ENCODE results near the gene TSPEAR. TPM values are rescaled to one million over a fixed set of nuclear protein-coding genes. Genes with fewer than 3 reads are reported as not detected.
"Not testable (repeated sequence)": the region's sequence is repeated elsewhere in the genome, so short reads cannot be mapped to it uniquely, and the experiment has no call there.

The TSPEAR gene
- total RNA-seq, 1 donor from 2014 or later: not detected

DNA sequence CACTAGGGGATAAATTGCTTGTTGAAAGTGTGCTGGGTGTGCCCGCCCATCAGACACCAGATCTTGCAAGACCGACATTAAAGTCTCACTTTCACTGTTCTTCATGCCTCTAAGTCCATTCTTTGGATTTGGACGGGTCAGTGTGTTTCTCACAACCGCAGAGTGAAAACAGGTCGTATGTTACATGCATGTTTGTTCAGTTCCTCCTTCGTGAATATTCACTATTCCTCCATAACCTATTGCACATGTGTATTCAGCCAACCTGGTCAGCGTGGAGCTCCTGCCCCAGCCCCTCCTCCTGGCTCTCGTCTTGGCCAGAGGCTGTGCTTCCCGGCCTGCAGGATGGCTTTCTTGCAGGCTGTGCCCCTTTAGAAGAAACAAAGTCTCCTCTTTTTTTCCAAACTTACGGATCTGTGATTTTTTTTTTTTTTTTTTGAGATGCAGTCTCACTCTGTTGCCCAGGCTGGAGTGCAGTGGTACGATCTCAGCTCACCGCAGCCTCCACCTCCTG, 116.9 kb downstream of the TSPEAR start:
- TF ChIP-seq, protein P1, sequence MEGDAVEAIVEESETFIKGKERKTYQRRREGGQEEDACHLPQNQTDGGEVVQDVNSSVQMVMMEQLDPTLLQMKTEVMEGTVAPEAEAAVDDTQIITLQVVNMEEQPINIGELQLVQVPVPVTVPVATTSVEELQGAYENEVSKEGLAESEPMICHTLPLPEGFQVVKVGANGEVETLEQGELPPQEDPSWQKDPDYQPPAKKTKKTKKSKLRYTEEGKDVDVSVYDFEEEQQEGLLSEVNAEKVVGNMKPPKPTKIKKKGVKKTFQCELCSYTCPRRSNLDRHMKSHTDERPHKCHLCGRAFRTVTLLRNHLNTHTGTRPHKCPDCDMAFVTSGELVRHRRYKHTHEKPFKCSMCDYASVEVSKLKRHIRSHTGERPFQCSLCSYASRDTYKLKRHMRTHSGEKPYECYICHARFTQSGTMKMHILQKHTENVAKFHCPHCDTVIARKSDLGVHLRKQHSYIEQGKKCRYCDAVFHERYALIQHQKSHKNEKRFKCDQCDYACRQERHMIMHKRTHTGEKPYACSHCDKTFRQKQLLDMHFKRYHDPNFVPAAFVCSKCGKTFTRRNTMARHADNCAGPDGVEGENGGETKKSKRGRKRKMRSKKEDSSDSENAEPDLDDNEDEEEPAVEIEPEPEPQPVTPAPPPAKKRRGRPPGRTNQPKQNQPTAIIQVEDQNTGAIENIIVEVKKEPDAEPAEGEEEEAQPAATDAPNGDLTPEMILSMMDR (conservative IDR thresholded peaks at IDR 0.05; ENCODE audit: low read depth, low read length): no peak
- no peak overlapping the region for H3K4me3 ChIP-seq (ENCODE audit: low read depth, low read length)
- no peak for DNase-seq (ENCODE audit: low read depth)

DNA sequence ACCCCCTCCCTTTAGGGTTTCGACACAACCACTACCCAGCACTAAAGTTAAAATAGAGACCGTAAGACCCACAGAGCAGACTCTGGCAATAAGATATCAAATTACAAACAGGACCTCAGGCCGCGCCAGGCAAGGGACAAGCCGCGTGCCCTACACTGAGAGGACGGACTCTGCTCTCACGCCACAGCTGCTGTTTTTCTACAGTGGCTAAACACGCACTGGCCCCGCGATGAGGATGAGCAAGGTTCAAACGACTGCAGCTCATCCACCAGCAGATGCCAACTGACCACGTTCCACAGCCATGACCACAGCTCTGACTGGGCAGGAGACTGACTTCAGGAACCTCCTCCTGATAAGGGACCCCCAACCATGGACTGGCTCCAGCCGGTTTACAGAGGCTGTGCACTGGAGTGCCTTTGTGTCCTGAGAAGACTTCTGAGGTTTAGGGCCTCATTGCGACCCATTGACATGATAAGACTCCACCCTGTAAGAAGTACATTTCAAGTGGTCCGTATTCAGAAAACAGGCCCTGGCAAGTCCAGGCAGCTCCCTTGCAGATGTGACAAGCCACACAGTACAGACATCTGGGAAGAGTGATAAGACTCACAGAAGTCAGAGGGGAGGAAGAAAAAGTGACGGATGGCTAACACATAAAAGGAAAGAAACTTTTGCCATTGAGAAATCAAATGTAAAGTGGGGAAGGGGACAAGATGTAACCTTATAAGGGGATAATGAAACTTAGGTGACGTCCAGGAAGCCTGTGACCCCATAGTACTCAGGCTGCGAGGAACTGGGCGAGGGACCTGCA, 117.6 kb downstream of the TSPEAR start:
- TF ChIP-seq, protein P1 (conservative IDR thresholded peaks at IDR 0.05; ENCODE audit: low read depth, low read length): no peak
- no peak for DNase-seq (ENCODE audit: low read depth)
- H3K4me3 ChIP-seq (ENCODE audit: low read depth, low read length): no peak overlapping the region

DNA sequence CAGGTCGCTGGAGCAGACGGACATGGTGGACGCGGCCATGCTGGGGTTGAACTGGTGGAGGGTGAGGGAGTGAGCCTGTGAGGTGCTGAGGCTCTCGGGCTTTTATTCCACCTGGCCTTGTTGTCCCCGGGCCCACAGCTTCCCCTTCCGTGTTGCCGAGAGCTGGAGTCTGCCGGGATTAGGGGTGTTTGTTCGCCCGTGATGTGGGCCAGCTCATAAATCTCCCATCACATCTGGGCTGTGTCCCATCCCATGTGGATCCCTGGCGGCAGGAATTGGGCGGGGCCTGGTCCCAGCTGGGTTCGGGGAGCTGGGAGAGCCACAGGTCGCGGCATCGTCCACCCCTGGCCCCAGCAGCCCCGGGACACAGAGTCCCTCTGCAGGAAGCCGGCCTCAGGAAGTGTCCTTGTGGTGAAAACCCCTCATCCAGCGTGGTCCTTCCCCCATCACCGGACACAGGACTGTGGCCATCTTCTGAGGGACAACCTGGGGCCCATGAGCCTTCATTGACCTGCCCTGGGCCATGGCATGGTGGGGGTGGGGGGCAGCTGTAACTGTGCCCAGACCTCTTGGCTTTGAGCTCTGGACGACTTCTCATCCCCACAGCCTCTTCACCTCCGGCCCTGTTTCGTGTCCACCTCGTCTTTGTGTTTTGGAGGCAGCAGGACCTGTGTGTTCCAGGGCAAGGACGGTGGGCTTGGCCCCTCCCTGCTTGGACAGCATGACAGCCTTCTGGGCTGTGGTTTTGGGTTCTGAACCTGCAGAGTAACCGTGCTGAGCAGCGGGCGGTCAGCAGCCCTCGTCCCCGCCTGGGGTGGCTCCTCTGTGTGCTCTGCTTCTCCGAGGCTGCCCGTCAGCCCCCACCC, 118.7 kb downstream of the TSPEAR start, which contains the start of gene KRTAP10-6:
Gene KRTAP10-6, minus strand, starts transcription at position 60 of the 866 bp plus-strand sequence. Its CDS starts 21 bp downstream, at position 39.
- DNase-seq (ENCODE audit: low read depth): no peak
- TF ChIP-seq, protein P1 (conservative IDR thresholded peaks at IDR 0.05; ENCODE audit: low read depth, low read length): no peak
- no peak within 1 kb of the TSS for H3K4me3 ChIP-seq (ENCODE audit: low read depth, low read length)

DNA sequence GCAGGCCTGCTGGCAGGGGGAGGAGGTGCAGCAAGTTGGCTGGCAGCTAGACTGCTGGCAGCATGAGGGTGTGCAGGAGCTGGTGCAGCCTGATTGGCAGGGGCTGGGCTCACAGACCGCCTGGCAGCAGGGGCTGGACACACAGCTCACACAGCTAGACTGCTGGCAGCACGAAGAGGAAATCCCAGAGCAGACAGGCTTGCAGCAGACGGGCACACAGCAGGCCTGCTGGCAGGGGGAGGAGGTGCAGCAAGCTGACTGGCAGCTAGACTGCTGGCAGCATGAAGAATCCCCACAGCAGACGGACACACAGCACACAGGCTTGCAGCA, 119.6 kb downstream of the TSPEAR start:
- DNase-seq (ENCODE audit: low read depth); H3K4me3 ChIP-seq (ENCODE audit: low read depth, low read length): not testable (repeated sequence)

DNA sequence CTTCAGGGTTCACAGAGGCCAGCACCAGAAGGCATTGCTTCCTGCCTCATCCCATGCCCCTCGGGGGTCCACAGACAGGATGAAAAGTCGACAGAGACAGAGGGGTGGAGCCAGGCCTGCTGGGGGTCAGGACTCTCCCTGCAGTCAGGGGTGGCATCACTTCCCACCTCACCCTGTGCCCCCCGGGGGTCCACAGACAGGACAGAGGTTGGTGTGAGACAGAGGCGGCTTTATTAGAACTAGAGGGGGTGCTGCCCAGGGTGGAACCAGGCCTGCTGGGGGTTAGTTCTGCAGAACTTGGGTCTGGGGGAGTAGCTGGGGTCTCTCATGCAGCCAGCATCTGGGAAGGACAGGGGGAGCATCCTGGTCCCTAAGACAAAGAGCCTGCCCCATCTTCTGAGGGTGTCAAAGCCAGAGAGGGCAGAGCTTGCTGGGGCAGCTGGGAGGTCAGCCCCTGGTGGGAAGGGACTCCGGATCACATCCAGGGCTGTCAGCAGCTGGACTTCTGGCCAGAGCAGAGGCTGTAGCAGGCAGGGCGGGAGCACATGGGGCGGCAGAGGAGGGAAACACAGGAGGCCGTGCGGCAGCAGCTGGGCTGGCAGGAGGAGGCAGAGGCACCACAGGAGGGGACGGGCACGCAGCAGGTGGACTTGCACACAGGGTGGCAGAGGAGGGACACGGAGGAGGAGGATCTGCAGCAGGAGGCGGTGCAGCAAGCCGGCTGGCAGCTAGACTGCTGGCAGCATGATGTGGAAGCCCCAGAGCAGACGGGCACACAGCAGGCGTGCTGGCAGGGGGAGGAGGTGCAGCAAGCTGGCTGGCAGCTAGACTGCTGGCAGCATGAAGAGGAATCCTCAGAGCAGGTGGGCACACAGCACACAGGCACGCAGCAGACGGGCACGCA, 120.2 kb downstream of the TSPEAR start:
- not testable (repeated sequence) for H3K4me3 ChIP-seq (ENCODE audit: low read depth, low read length); DNase-seq (ENCODE audit: low read depth)

DNA sequence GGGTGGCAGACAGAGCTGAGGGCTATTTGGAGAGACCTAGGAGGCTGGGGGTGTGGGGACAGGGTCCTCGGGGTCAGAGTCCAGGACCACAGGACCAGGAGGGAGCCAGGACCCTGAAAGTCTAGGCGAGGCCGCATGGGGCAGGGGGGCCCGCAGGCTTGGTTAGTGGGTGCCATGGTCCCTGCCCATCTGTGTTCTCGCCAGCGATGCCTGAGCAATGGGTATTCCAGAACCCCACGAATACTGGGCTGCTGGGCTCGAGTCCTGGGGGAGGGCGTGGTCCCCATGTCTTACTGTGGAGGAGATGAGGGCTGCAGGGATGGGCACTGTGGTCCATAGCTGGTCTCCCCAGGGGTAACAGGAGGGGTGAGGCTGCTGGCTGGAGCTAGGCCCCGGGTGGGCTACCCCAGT, 121.1 kb downstream of the TSPEAR start:
- DNase-seq (ENCODE audit: low read depth): no peak
- TF ChIP-seq, protein P1 (conservative IDR thresholded peaks at IDR 0.05; ENCODE audit: low read depth, low read length): no peak
- H3K4me3 ChIP-seq (ENCODE audit: low read depth, low read length): no peak overlapping the region

DNA sequence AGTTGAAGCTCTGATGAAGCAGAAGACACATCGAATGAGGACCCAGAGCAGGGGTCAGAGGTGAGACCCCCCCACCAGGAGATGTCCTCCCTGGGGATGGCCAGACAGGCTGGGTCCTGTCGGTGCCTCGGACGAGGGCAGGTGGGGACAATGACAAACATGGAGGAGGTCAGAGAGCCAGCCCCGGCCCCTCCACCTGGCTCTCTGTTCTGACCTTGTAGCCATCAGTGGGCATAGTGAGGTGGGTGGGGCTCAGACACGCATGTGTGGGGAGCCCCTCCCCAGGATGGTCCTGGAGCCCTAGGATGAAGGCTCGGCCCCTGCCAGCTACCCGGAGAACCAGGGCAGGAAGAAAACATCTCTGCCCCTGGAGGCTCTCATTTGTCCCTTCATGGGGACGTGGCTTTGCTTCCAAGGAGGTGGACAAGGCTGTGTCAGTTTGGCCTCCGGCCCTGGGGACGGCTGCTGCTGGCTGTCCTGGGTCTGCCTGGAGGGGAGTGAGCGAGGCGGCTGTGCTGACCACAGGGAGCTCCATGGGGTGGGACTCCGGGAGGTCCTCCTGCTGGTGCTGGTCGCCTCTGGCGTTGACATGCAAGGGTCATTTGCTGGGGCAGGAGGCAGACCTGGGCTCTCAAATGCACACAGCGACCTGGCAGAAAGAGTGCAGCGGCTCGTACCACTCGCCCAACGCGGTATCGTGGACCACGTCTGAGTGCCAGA, 121.6 kb downstream of the TSPEAR start:
- TF ChIP-seq, protein P1 (conservative IDR thresholded peaks at IDR 0.05; ENCODE audit: low read depth, low read length): no peak
- DNase-seq (ENCODE audit: low read depth): no peak

More for the DNA sequence above, 121.6 kb downstream of the TSPEAR start:
- H3K4me3 ChIP-seq (ENCODE audit: low read depth, low read length): no peak overlapping the region

Data from epithelial cell of proximal tubule (primary cell).